HG02852 (cell line): ENCODE measurements around the gene POLD4.
"Not testable (repeated sequence)": the region's sequence is repeated elsewhere in the genome, so short reads cannot be mapped to it uniquely, and the experiment has no call there.

ENCODE experiments used
- ATAC-seq: cut with Tn5 transposase; IDR thresholded peaks from one replicate; pipeline ENCODE4 v1.9.1; 2021; ENCODE audit warnings: mild to moderate bottlenecking, moderate library complexity; ENCODE audit not compliant: unreplicated experiment

POLD4 gene

DNA sequence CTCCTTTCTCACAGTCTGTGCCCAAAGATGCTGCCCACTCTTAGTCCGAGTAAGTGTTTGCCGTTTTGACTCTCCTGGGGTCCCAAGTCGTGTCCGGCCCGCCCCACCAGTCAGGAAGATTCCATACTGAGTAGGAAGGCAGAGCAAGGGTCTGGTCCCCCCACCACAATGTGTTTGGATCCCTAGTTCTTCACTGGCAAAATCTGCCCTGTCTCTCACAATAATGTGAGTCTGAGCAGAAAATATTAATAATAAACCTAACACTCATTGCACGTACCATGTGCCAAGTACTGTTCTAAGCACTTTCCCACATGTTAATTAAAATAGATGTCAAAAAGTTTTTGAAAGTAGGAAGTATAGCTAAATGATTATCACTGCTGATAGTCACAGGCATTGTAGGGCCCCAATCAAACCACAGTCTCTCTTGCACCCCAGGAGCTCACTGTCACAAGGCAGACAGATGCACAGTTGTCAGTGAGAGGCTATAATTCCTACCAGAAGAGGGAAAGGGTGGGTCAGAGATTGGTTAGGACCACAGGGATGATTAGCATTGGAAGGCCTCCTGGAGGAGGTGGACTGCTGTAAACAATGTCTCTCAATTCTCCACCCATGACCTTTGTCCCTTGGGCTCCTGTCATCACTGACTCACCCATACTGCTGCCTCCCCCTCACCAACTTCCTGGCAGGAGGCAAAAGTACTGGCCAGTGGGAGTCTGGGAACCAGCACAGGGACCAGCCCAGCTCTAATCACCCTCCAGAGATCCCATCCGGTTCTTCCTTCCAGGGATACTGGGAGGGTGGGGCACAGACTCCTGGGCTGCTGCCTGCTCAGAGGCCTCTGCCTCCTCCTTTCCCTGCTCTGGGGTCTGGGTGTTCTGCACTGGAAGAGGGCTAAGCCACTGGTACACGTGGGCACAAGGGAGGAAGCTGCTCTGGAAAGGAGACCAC is 1.0 kb upstream of the POLD4 start:
- ATAC-seq = no peak

DNA sequence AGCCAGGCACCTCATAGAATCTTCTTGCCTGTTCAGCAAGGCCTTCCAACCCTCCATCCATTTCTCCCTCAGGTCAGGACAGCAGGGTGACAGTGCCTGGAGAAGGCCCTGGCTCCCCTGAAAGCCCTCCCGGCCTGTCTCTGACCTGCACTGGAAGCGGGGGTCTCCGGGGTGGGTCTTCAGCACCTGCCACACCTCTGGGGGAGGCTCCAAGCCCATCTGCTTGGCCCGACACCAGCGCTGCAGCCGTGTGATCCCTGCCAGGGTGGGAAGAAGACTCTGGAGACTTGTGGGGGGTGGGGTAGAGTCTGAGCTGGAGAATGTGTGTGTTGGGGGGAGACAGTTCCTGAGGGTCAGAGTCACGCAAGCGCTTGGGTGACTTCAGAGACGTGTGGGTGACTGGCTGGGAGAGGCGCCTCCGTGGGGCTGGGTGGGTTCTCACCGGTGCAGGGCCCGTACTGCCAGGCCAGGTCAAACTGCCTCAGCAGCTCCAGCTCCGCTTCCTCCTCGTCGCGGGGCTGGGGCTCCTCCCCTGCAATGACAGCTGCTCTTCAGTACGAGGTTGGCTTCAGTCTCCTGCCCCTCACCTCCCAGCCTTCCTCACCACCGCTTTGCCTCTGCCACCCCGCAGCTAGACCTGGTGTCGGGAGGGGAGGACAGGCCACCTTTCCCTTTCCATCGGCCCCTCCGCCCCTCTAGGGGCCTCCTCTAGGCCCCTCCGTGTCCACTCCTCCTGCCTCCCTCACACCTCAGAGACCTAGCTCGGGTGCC is 615 bp downstream of the POLD4 start:
- ATAC-seq = peak; percentile 10

DNA sequence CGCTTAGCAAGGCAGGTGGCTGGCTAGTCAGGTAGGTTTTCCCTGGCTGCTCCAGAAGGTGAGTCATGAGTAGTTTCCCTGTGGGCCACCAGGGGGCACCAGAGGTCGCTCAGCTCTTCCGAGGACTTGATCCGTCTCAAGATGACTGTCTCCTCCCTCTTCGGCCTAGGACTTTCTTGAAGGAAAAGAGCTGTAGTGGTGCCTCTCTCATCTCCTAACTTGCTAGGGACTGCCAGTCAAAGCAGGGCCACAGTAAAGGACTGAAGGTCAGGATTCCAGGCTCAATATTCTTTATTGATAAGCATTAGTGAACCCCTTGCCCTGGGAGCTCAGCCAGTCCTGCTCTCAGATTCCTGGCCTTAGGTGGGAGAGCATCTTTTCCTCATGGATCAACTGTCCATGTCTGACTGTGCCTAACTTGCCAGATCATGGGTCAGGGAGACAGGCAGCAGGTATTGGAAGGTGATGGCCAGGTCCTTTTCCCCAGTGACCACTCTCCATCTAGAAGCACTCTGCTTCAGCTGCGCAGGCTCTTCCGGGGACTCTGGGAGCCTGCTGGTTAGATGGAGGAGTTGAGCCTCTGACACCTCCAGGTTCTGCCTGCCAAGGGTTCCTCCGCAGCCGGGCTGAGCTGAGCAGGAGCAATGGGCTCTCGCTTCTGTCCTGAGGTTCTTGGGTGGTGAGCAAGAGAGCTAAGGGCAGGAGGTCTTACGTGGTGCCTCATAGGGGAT is 1.9 kb downstream of the POLD4 start:
- no peak for ATAC-seq

DNA sequence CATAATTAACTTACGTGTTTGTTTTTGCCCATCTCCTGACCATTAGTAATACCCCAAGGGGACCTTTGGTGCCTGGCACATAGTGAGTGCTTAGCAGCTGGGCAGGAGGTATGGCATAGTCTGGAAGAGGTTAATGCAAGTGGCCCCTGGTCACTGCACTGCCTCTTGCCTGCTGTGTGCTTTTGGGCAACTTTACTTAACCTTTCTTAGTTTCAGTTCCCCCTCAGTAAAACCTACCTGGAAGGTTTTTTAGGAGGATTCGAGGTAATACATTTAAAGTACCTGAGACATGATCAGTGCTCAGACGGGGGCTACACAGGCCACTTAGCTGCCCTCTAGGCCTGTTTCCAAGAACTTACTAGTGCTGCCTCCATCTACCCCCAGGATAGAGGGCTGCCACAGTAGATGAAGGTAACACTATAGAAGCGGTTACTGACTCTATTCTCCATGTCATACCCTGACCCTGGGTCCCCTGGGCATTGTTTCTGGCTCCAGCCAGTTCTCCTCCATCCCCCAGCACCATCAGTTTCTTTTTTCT is 3.3 kb downstream of the POLD4 start:
- ATAC-seq = no peak

DNA sequence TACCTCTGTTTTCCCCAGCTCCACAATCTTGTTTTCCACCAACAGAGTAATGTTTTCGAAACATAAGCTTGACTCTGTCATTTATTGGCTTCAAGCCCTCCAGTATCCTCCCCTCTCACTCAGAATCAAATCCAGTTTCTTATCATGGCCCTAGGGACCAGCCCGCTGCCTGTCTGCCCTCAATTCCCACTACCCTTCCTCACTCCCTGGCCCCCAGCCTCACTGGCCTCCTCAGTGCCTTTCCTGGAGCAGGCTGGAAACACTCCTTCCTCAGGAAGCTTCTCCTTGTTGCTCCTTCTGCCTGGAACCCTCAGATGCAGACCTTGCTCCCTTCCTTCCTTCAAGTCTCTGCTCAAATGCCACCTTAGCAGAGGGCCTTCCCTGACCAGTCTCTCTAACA is 3.9 kb downstream of the POLD4 start:
- ATAC-seq = no peak

DNA sequence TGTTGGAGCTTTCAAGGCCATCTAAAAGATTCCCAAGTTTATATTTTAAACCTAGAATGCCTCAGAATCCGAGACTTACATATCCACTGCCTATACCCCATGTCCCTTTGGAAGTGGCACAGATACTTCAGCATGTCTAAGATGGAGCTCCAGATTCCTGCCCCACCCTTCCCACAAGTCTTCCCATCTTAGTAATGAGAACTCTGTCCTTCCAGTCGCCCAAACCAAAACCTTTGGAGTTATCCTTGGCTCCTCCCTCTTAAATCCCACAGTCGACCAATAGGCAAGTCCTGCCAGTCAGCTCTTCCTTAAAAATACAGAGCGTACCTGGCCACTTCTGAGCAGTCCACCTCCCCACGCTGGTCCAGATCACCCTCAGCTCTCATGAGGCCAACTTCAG is 4.3 kb downstream of the POLD4 start:
- no peak for ATAC-seq

DNA sequence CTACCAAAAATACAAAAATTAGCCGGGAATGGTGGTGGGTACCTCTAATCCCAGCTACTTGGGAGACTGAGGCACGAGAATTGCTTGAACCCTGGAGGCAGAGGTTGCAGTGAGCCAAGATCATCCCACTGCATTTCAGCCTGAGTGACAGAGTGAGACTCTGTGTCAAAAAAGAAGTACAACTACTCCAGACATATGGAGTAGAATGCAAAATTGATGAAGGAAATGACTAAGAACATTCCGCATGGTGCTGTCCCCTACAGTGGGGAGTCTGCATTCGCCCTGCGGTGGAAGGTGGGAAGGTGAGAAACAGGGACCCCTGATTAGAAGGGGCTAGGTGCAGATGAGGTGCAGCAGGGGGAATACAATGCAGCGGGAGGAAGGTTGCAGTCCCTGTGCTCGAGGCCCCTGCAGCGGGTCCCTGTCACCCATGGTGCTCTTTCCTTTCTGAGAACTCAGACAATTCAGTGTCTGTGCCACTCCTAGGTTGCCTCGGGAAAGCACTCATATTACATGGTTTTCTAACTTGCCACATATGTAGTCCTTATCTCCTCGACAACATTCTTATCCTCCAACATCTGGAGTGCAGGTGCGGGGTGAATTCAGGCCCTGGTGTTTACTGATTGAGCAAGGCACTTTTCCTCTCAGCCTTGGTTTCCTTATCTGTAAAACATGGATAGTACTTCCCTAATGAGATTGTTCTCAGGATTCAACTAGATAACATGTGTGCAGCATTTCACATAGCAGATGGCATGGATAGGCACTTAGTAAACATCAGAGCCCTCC is 5.2 kb downstream of the POLD4 start:
- ATAC-seq = no peak

DNA sequence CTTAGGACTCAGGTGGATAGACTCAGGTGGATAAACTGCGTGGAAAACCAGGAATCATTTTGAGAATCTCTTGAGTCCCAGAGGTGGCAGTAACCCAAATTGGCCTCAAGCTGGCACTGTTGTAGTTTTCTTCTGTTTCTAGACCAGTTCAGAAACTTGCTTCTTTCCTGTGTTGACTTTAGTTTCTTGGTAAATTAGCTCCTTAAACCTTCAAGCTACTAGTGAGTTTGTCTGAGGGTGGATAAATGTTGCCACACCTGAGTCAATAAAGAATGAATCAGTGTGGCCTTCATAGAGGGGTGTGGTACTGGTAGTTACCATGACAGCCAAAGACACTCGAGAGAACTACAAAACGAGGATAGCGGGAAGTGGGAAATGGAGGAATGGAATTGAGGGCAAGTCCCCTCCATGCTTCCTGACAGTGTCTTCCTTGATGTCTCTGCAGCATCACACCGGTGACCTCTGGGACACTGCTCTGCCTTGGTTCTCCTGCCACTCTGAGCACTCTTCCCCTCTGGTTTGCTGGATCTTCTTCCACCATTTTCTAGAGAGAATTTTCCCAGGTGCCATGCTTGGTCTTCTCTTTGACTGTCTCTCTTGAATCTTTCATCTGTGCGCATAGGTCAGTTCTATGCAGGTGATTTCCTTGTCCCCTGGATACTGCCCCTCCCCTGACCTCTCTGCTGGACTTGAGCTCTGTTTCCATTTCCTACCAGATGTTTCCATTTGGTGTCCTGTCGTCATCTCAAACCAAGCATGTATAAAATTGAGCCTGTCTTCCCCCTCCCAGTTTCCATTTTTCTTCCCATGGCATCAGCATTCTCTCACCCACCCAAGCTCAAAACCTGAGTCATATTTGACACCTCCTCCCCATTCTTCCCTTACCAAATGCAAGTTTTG is 7.2 kb downstream of the POLD4 start:
- ATAC-seq = no peak

DNA sequence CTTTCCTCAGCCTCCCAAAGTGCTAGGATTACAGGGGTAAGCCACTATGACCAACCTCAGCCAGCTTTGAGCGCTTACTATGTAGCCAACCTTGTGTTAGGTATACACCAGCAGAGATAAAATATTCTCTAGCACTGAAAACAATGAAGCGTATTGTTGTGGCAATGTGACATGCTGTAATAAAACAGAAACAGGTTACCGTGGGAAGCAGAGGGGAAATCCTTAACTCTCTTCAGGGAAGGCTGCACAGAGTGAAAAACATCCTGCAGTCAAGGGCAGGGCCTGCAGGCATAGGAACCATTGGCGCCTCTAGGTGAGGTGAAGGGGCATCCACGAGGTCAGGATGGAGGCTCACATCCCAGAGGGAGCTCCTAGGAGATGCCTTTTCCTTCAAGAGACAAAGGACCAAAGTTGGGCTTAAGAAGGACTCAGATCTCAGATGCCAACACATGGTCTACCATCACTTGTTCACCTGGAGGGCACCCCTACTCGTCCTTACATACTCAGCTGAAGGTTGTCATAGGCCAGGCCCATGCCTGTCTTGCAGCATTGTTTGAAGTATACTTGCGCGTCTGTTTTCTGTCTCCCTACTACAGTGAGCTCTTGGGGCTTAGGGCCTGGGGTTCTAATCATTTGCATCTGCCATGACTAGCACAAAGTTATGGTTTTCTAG is 8.0 kb downstream of the POLD4 start:
- ATAC-seq = no peak

DNA sequence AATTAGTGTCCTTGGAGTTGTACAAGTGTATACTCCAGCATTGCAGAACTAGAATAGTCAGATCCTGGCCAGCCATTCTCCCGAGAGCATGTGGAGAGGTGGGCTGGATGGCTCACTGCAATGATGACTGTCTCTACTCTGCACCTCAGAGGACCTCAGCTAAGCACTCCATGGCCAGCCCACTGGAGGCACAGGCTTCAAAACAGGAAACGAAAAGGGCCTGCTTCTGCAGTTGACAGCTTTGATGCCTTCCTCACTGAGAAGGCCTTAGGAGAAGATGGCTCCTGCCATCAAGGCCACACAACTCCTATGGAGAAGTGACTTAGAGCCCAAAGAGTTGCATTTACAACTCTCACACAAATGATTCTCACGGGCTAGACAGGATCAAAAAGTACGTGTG is 9.1 kb downstream of the POLD4 start:
- ATAC-seq = no peak

DNA sequence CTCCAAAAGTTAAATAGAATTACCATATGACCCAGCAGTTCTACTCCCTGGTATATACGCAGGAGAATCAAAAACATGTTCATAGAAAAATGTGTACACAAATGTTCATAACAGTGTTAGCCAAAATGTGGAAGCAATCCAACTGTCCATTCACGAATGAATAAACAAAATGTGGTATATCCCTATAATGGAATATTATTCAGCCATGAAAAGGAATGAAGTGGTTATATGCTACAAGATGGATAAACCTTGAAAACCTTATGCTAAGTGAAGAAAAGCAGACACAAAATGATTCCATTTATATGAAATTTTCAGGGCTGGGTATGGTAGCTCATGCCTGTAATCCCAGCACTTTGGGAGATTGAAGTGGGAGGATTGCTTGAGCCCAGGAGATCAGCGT is 16.1 kb downstream of the POLD4 start:
- ATAC-seq = no peak

DNA sequence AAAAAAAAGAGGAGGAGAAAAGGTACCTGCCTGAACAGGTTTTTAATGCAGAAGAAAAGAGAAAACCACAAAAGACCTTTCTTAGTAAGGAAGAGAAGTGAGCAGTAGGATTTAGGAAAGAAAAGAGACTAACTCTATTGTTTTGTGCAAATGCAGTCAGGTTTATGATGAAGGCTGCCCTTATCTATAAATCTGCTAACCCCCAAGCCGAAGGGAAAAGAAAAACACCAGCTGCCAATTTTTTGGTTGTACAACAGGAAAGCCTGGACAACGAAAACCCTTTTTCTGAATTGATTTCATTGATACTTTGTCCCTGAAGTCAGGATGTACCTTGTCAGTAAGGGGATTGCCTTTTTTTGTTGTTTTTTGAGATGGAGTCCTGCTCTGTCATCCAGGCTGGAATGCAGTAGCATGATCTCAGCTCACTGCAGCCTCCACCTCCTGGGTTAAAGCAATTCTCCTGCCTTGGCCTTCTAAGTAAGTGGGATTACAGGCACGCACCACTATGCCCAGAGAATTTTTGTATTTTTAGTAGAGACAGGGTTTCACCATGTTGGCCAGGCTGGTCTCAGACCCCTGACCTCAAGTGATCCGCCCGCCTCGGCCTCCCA is 21.2 kb downstream of the POLD4 start:
- ATAC-seq = no peak

DNA sequence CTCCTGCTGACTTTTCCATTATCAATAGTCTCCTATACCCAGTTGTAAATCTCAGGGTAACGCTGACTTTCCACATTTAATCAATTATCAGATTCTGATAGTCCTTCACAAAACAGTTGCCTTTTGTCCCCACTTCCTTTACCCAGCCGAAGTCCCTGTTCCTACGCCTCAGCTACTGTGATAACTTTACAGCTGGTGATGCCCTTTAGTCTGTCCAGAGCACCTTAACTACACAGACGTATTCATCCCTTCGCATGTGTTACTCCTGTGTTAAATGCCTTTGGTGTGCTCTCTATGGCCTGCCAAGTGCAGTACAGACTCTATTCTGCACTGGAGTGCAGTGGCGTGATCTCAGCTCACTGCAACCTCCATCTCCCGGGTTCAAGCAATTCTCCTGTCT is 29.8 kb downstream of the POLD4 start:
- ATAC-seq = no peak

DNA sequence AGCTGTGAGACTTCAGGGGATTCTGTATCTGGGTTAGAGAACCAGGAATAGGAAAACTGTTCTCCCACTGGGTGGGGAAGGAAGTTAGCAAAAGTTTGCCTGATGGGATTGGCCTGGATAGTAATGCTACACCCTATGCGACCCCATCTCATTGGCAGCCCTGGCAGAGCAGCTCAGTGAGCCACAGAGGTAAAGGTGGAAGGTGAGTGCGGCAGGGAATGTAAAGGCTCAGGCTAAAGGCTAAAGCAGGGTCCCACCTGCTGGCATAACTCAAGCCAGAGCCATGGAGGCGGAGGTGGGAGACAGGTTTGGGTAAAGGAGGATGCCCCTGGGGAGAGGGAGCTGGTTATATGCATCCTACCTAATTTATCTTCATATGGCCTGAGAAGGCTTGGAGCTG is 31.3 kb downstream of the POLD4 start:
- no peak for ATAC-seq

DNA sequence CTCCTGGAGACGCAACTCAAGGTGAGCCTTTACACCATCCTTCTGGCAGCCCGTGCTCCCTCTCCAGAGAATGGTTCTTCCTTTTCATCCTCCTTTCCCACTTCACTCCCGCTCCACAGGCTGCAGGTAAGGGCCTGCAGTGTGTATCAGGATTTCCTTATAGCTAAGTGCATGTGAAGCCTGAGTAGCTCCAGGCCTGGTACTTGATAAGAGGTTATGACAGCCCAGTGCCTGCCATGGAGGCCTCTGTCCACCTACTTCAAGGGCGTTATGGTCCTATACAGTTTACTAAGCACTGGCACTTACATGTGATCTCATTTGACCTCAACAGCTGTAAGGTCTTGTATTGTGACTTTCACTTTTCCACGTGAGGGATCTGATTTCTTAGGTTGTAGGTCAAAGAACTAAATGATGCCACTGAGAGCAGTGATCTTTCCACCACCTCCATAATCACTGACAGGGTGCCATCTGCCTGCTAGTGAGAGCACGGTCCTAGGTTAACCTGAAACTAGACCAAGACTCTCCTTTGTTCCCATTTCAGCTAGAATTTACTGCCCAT is 32.0 kb downstream of the POLD4 start:
- ATAC-seq = no peak

DNA sequence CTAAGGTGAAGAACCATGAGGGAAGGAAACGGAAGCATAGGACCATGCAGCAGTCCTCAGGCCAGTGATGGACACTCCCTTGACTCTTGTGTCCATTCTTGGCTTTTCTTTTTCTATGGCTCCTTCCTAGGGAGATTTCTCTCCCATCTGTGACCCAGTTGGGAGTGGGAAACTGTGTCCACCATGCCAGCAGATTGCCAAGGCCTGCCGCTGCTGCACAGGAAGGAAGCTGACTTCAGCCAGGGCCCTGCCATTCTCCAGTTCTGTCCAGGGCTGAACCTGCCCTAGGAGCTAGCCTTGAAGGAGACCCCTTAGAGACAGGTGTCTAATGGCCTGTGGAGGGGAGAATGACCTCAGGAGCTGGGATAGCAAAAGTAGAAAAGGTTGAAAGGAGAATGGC is 32.7 kb downstream of the POLD4 start:
- no peak for ATAC-seq

DNA sequence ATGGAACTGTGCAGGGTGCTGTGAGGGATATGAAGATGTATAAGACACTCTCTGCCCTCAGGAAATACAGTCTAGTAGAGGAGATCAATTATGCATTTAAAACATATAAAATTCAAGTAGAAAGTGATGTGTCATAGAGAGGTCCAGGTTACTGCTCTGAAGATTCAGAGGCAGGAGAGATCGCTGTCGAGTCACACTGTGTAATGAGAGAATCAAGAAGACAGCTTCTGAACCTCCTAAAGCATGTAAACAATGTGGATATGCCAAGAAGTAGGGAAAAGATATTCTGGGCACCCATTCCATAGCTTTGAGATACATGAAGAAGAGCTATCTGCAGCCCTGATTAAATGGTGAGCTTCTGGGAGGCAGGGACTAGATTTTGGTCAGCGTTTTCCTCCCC is 33.3 kb downstream of the POLD4 start:
- no peak for ATAC-seq

DNA sequence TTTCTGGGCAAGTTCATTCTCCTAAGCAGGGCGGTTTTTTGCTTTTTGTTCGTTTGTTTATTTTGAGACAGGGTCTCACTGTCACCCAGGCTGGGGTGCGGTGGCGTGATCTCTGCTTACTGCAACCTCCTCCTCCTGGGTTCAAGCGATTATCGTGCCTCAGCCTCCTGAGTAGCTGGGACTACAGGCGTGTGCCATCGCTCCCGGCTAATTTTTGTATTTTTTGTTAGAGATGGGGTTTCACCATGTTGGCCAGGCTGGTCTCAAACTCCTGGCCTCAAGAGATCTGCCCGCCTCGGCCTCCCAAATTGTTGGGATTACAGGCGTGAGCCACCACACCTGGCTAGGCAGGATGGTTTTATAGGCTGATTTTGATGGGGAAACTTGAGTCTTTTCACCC is 34.5 kb downstream of the POLD4 start:
- not testable (repeated sequence) for ATAC-seq
